ENCODE data around the gene NDUFA3.
A peak's percentile ranks its signal among the peaks of the same experiment; 100 is the strongest.

Gene NDUFA3

DNA sequence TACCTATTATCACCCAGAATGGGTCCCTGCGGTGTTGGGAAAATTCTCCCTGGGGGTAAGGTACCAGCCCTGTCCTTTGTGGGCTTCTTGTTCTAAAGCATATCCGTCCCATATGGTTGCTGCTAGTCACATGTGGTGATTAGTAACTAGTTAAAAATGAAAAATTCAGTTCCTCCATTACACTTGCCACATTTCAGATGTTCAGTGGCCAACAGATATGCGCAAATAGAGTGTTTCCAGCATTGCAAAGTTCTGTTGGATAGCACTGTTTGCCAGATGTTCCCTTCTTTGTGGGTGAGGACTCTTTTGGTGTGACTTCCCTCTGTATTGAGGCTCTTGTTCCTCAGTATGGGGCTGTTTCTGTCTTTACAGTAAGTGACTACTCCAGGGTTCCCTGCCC is 38.7 kb downstream of the NDUFA3 start:
- no peak for DNase-seq

DNA sequence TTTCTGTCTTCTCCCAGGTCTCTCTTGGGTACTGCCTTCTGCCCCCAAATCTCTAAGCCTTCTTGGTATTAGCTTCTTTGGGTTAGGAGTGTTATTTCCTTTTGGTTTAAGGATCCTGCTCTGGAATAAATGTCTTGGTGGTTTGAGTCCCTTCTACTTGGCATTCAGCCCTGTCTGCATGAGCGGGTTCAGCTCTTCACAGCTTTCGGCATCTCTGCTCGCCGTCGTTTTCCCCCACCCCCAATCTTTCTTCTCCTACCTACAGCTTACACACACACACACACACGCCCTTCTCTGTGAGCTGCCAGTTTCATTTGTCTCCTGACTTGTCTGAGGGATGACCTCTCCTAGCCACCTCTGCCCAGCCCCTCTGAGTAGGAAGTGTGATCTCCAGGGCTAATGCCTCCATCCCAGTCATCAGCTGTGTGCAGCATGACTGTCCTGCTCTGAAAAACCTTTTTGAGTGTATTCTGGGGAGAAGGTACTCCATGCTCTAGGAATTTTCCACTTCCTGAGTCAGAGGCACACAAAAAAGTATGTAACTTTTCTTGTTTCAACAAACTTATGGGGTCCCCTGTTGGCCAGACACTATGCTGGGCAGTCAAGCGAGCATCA is 39.6 kb downstream of the NDUFA3 start:
- no peak for DNase-seq

DNA sequence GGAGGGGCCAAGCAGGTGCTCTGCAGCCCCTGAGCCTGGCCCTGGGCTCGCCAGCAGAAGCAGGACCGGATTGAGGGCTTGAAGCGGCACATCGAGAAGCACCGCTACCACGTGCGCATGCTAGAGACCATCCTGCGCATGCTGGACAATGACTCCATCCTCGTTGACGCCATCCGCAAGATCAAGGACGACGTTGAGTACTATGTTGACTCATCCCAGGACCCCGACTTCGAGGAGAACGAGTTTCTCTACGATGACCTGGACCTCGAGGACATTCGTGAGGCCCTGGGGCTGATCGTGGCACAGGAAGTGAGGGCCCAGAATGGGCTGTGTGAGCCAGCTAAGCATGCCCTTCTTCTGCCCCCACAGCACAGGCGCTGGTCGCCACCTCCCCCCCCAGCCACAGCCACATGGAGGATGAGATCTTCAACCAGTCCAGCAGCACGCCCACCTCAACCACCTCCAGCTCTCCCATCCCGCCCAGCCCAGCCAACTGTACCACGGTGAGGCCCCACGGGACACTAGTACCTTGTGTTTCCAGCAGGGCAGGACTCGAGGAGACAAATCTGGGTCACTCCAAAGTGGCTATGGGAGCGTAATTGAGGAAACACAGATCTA is 43.0 kb downstream of the NDUFA3 start:
- DNase-seq, result no peak

DNA sequence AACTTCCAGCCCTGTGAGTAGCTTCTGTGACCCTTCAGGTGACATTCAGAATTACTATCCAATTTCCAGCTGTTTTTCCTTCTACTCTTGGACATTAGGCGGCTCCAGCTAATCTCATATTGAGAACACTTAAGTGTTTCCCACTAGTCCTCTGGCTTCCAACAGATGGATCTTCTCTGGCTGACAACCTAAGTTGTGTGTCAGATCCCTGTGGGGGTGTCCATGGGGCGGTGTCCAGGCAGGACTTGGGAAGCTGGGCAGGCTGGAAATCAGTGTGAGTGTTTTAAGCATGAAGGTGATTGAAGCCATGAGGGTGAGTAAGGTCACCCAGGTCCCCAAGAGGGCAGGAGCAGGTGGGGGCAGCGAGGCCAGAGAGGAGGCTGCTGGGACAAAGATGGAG is 45.0 kb downstream of the NDUFA3 start:
- no peak for DNase-seq

DNA sequence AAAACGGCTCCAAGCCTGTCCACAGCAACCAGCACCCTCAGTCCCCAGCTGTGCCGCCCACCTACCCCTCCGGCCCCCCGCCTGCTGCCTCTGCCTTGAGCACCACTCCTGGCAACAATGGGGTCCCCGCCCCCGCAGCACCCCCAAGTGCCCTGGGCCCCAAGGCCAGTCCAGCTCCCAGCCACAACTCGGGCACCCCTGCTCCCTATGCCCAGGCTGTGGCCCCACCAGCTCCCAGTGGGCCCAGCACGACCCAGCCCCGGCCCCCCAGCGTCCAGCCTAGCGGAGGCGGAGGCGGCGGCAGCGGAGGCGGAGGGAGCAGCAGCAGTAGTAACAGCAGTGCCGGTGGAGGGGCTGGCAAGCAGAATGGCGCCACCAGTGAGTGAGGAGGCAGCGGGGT is 45.5 kb downstream of the NDUFA3 start:
- DNase-seq, result no peak

DNA sequence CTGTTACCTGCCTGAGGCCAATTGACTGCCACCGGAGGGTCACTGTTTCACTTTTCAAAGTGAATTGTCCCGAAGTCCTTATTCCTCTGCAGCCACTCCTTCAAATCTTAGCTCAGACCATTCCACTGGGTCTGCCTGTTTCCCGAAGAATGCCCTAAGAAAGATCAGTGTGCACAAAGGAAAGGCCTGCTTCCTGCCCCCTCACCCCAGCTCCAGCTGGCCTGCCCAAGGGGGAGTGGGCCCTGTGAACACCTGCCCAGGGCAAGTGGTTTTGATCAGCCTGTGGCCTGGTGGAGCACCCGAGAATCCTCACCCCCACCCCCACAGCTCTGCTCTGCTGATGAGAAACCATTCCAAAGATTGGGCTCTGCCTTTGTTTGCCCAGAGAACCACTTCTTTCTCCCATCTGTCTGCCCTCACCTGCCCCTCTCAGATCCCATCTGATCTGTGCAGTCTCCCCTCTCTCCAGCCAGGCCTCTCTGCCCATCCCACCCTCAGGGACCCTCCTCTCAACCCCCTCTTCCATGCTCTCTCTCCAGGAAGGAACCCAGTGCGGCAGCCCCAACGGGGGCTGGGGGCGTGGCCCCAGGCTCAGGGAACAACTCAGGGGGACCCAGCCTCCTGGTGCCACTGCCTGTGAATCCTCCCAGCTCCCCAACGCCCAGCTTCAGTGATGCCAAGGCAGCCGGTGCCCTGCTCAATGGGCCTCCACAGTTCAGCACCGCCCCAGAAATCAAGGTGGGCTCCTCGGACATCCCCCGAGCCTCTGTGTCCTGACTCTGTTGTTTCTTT is 46.6 kb downstream of the NDUFA3 start:
- DNase-seq, result no peak

DNA sequence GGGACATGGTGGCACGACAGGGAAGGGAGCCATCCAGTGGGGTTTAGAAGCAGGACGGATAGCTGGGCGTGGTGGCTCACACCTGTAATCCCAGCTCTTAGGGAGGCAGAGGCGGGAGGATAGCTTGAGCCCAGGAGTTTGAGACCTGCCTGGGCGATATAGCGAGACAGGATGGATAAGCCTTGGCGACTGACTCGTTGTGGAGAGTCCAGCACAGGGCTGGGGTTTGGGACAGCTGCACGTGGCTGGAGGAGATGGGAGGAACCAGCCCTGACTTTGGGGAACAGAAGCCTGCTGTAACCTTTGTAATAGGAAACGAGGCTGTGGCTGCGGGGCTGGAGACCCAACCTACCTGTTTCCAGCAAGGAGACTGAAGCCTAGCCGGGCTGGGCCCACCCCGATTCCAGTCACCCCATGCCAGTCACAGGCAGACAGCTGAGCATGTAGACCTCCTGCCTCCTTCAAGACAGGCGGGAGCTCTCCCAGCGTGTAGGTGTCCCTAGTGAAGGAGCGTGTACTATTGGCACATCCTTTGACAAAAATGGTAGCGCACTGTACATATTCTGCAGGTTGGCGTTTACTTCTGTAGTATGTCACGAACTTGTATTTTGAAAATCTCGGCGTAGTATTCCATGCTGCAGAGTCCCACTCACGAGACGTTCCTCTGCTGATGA is 48.8 kb downstream of the NDUFA3 start:
- DNase-seq, result no peak

DNA sequence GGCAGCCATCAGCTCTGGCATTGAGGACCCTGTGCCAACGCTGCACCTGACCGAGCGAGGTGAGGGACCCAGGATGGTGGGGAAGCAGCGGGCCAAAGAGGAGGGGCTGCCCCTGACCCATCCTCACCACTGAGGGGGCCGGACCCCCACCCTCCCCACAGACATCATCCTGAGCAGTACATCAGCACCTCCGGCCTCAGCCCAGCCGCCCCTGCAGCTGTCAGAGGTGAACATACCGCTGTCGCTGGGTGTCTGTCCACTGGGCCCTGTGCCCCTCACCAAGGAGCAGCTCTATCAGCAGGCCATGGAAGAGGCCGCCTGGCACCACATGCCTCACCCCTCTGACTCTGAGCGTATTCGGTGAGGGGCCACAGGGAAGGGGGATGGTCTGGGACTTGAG is 49.6 kb downstream of the NDUFA3 start:
- DNase-seq, result no peak

DNA sequence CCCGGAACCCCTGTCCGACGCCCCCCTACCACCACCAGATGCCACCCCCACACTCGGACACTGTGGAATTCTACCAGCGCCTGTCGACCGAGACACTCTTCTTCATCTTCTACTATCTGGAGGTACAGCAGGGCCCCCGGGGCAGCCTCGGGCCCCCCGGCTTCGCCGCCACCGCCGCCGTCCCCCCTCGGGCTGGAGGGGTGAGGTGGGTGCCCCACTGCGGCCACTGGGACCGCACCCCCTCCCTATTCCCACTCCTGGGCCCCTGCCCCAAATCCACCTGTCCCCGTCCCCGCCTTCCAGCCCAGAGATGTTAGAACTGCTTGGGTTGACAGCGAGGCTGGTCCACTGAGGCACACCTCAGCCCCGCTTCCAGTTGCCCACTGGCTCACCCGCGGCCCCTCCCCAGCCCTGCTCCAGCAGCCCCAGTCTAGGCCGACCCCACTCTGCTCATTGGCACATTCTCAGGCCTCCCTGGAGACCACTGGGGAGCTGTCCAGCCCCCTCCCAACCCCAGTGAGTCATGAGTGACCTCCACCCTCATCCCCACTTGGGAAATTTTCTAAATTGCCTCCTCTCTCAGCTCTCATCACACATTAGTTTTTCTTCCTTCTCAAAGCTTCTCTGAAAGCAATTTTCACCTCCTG is 50.3 kb downstream of the NDUFA3 start:
- DNase-seq, result no peak

DNA sequence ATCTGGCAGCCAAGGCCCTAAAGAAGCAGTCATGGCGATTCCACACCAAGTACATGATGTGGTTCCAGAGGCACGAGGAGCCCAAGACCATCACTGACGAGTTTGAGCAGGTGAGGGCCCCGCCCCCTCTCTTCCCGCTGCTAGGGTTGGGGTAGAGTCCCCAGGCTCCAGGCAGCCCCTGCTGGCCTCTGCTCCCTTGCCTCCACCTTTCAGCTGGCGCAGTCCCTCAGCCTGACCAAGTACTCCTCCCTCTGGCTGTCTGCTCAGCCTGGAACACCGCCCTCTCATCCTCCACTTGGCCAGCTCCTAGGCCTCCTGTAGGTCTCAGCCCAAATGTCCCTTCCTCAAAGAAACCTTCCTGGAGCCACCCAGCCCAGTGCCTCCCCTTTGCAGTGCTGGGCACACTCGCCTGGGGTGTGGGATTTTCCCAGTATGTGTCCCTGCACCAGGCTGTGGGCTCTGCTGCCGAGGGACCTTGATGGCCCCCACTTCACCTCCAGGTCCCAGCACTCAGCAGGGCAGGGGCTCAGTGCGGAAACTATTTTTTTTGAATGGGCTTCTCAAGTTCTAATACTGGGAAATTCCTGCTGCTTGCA is 51.2 kb downstream of the NDUFA3 start:
- DNase-seq, result no peak

DNA sequence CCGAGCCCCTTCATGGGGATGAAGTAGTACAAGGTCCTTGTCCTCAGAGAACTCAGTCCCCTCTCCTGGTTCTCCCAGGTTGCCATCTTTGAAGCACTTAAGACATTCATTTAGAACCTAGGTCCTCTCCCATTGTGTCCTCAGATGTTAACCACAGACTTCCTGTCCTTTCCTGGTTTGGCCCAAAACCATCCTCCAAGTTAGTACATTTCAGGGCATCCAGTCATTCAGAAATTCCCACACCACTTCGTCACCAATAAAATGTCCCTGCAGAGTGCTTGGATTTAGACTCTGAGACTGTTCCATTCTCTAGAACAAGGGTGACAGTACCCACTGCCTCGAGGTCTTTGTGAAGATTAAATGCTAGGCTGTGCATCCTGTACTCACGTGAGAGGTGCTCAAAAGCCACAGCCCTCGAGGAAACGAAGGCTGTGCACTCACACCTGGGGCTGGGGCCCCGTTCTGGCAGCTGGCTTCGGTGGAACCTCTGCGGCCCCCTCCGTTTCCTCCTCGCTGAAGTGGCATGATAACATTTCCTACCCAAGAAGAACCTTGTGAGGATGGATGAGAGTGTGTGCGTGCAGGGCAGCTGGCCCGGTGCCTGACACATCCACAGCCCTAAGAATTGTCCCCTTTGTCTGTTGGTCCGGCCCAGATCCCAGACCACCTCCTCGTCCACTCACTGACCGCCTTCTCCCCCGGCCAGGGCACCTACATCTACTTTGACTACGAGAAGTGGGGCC is 52.1 kb downstream of the NDUFA3 start:
- DNase-seq, result peak in 1 of 2 experiments; percentile 27

DNA sequence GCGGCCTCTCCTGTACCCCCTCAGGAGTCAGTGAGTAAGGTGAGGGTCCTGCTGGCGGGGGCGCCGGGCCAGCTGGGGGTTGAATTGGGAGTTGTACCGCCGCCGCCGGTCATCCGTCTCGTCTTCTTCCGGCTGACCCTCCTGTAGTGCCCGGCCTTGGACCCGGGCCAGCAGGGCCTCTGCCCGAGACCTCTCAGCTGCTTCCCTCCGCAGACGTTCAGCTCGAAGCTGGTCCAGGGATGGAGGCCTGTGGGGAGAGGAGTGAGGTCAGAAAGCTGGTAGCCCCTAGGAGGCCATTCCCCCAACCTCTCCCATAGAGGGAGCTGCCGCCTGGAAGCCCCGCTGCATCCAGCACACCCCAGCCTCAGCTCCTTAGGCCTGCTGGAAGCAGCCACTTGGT is 53.0 kb downstream of the NDUFA3 start:
- DNase-seq, result no peak

DNA sequence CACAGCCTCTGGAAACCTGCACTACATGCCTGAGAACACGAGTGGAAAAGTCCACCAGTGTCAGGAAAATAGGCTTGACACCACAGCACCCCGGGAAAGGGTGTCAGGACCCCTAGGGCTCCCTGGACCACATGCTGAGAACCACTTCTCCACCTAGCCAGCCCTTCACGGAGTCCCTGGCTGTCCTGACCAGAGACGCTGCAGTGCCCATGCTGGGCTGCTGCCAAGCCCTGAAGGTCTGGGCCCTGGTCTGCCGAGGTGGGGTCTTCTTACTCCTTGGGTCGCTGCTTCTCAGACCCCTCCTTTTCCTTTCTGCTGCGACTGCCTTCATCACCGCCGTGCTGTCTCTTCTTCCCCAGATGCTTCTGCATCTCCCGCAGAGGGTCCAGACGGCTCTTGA is 53.8 kb downstream of the NDUFA3 start:
- DNase-seq, result no peak

DNA sequence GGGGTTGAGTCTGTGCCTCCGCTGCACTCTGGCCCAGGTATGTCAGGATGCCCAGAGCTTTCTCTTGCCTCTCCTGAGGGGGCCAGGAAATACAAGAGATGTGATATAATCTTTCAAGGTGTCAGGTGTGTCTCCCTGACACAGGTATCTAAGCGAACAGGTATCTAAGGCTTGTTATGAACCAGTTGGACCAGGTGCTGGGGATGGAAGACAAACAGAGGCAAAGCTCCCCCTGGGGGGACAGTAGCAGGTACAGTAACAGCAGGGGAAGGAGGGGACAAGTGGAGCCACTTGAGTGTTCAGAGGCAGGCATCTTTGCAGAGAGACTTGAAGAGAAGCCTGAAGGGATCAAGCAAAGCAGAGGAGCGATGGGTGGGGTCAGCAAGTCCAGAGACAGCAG is 54.3 kb downstream of the NDUFA3 start:
- DNase-seq, result no peak
